ENCODE results near the gene PFDN1. TPM values are rescaled to one million over a fixed set of nuclear protein-coding genes. Genes with fewer than 3 reads are reported as not detected.

The PFDN1 gene
- total and polyA plus RNA-seq, 8 donors: 45.7 to 98.9 (median 87.3) TPM

GRCh38 chr5:140295414-140295813 is 7.5 kb downstream of the PFDN1 start:
- no peak for TF ChIP-seq CTCF (IDR thresholded peaks at IDR 0.05)
- Histone ChIP-seq H3K27me3 (no peaks in the 10 kb centered on the region), H3K27ac (no peak overlapping the region), H3K36me3 (peaks cover 0 to 18% of the 10 kb centered on the region in 2 donors), H3K4me3 (no peak overlapping the region), H3K4me1 (peaks cover 6 to 70% of the 10 kb centered on the region in 2 donors), H3K9me3 (no peaks in the 10 kb centered on the region)
- intact Hi-C loops (cut with DNase I): no loop called here
- DNase-seq: peak in 2 of 4 donors; percentile 42 to 83
- peak; percentile 75 for ATAC-seq

- intact Hi-C loops (cut with DNase I): no loop called here
- peaks cover 6 to 63% of the 10 kb centered on the region in 2 donors for H3K4me1 ChIP-seq
- H3K27me3 ChIP-seq: no peaks in the 10 kb centered on the region
- no peak overlapping the region for H3K4me3 ChIP-seq
- TF ChIP-seq CTCF (IDR thresholded peaks at IDR 0.05): no peak
- no peaks in the 10 kb centered on the region for H3K9me3 ChIP-seq
- H3K27ac ChIP-seq: peak overlapping the region in 1 of 2 donors; percentile 25
- ATAC-seq (no peak), DNase-seq (no peak)
- H3K36me3 ChIP-seq: peaks cover 0 to 12% of the 10 kb centered on the region in 2 donors
Observed at GRCh38 chr5:140294753-140295152, 8.1 kb downstream of the PFDN1 start.

GRCh38 chr5:140293849-140294100 is 9.1 kb downstream of the PFDN1 start:
- H3K27me3 ChIP-seq: no peaks in the 10 kb centered on the region
- intact Hi-C loops (cut with DNase I): no loop called here
- ATAC-seq: no peak
- H3K4me1 ChIP-seq: peaks cover 6 to 54% of the 10 kb centered on the region in 2 donors
- no peak for TF ChIP-seq CTCF (IDR thresholded peaks at IDR 0.05)
- no peaks in the 10 kb centered on the region for H3K9me3 ChIP-seq
- no peak for DNase-seq
- no peak overlapping the region for H3K27ac ChIP-seq
- no peak overlapping the region for H3K4me3 ChIP-seq
- peaks cover 0 to 2% of the 10 kb centered on the region in 2 donors for H3K36me3 ChIP-seq

- ATAC-seq: no peak
Observed at GRCh38 chr5:140293091-140293848, 9.6 kb downstream of the PFDN1 start.

More at GRCh38 chr5:140293091-140293848, 9.6 kb downstream of the PFDN1 start:
- Histone ChIP-seq H3K4me3 (no peak overlapping the region), H3K4me1 (peaks cover 6 to 49% of the 10 kb centered on the region in 2 donors), H3K27me3 (no peaks in the 10 kb centered on the region), H3K36me3 (no peaks in the 10 kb centered on the region), H3K9me3 (no peaks in the 10 kb centered on the region), H3K27ac (peak overlapping the region in 1 of 2 donors; percentile 37)
- TF ChIP-seq CTCF (IDR thresholded peaks at IDR 0.05): no peak
- intact Hi-C loops (cut with DNase I): no loop called here
- DNase-seq: no peak

All from left lung (tissue), 10 donors.